Stimulated activated CD4-positive, alpha-beta T cell treated with anti-CD3 and anti-CD28 coated beads, TNF-alpha, amount 100 ng/mL, for 48 hours (primary cell): ENCODE results near the gene FIGNL1.

Source experiments
- DNase-seq, 3 donors: peaks; one replicate each; pipeline ENCODE4 v3.0.0-alpha.2; 2020; ENCODE audit warnings: low read depth in 3 of 3

FIGNL1 gene

GRCh38 chr7:50397971-50398324 lies 52.2 kb downstream of the FIGNL1 start:
- DNase-seq, result no peak

GRCh38 chr7:50397320-50397970 lies 52.7 kb downstream of the FIGNL1 start:
- no peak for DNase-seq

GRCh38 chr7:50396856-50397255 lies 53.3 kb downstream of the FIGNL1 start:
- no peak for DNase-seq

GRCh38 chr7:50394315-50394714 lies 55.8 kb downstream of the FIGNL1 start:
- DNase-seq, result no peak
